PC-3 (cell line): ENCODE measurements around the gene HOXC4.

ENCODE experiments used
- CTCF ChIP-seq: fragments of 300-600 bp; sonication (generic); conservative IDR thresholded peaks from 2 replicates; pipeline ENCODE4 v1.5.1; 2017; ENCODE audit warnings: antibody characterized with exemption, low read depth, mild to moderate bottlenecking, low read length
- EZH2 ChIP-seq: fragments of 300-600 bp; sonication (generic); IDR thresholded peaks from one replicate; pipeline ENCODE4 v1.6.1; 2017; ENCODE audit warnings: antibody characterized with exemption, mild to moderate bottlenecking, low read length; ENCODE audit not compliant: unreplicated experiment
- EZH2phosphoT487 ChIP-seq: fragments of 300-600 bp; sonication (generic); IDR thresholded peaks from 2 replicates; pipeline ENCODE4 v1.6.1; 2018; ENCODE audit warnings: mild to moderate bottlenecking, antibody characterized with exemption, low read length, borderline replicate concordance

GRCh38 chr12:54005853-54006558 is 47.6 kb upstream of the HOXC4 start:
- TF ChIP-seq CTCF (peak; percentile 95), EZH2 (no peak), EZH2phosphoT487 (no peak)
